ENCODE results near the gene NDST4.

DNA sequence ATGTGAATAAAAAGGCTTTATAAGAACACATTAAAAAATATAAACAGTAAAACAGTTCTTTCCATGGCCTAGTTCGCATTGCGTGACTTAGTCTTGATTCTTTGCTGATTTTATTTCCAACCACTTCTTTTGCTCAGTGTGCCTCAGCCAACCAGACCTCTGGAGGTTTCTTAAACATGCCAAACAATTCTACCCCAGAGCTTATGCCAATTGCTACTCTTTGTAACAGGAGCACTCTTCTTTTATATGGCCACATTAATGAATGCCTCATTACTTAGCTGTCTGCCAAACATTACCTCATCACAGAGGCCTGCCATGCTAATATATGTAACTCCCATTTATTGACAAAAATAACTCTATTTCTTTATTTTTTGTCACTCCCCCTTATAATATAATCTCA lies 202.3 kb downstream of the NDST4 start:
- TF ChIP-seq POLR2AphosphoS5 (IDR thresholded peaks at IDR 0.05) (no peak), POLR2A (IDR thresholded peaks at IDR 0.05) (no peak), EP300 (IDR thresholded peaks at IDR 0.05) (no peak)
- TF ChIP-seq, protein P1, sequence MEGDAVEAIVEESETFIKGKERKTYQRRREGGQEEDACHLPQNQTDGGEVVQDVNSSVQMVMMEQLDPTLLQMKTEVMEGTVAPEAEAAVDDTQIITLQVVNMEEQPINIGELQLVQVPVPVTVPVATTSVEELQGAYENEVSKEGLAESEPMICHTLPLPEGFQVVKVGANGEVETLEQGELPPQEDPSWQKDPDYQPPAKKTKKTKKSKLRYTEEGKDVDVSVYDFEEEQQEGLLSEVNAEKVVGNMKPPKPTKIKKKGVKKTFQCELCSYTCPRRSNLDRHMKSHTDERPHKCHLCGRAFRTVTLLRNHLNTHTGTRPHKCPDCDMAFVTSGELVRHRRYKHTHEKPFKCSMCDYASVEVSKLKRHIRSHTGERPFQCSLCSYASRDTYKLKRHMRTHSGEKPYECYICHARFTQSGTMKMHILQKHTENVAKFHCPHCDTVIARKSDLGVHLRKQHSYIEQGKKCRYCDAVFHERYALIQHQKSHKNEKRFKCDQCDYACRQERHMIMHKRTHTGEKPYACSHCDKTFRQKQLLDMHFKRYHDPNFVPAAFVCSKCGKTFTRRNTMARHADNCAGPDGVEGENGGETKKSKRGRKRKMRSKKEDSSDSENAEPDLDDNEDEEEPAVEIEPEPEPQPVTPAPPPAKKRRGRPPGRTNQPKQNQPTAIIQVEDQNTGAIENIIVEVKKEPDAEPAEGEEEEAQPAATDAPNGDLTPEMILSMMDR (IDR thresholded peaks at IDR 0.05) = no peak
